Astrocyte of the cerebellum (primary cell): ENCODE measurements around the gene UBQLN1.

Source experiments
- DNase-seq: peaks from one replicate; pipeline ENCODE4 v3.0.0-alpha.2; 2011; ENCODE audit warnings: low read depth
- H3K4me3 ChIP-seq: 2 replicates; pipeline ENCODE4 v1.5.1; 2011; ENCODE audit warnings: mild to moderate bottlenecking, low read depth, low read length, moderate library complexity
- in situ Hi-C: cut with HindIII; loops from 2 replicates; pipeline ENCODE4 v1.10.0; 2017; ENCODE audit warnings: low sequenced_read_pairs
- TF ChIP-seq, protein P1 (sequence below): IDR thresholded peaks from 2 replicates; pipeline ENCODE4 v1.5.1; 2012; ENCODE audit warnings: low read length, low read depth, moderate library complexity, mild to moderate bottlenecking; ENCODE audit errors: missing control alignments

The UBQLN1 gene

DNA sequence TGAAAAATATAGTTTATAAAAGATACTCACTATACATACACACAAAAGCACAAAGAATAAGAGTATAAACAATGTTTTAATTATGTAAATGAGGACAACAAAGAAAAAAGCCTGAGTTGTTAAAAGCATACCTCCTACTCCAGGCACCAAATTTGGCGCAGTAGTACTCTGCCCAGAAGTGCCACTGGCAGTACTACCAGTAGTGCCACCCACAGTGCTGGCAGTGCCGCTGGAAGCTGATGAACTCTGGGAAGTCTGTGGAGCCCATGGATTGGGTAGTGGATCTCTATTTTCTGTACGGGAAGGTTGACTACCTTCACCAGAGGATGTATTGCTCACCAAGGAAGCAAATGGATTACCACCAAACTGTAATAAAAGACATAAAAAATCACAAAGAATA is 30.2 kb downstream of the UBQLN1 start:
- H3K4me3 ChIP-seq, result no peak overlapping the region
- no peak for DNase-seq
- in situ Hi-C loops, result no loop called here
- TF ChIP-seq, protein P1, sequence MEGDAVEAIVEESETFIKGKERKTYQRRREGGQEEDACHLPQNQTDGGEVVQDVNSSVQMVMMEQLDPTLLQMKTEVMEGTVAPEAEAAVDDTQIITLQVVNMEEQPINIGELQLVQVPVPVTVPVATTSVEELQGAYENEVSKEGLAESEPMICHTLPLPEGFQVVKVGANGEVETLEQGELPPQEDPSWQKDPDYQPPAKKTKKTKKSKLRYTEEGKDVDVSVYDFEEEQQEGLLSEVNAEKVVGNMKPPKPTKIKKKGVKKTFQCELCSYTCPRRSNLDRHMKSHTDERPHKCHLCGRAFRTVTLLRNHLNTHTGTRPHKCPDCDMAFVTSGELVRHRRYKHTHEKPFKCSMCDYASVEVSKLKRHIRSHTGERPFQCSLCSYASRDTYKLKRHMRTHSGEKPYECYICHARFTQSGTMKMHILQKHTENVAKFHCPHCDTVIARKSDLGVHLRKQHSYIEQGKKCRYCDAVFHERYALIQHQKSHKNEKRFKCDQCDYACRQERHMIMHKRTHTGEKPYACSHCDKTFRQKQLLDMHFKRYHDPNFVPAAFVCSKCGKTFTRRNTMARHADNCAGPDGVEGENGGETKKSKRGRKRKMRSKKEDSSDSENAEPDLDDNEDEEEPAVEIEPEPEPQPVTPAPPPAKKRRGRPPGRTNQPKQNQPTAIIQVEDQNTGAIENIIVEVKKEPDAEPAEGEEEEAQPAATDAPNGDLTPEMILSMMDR, result no peak

DNA sequence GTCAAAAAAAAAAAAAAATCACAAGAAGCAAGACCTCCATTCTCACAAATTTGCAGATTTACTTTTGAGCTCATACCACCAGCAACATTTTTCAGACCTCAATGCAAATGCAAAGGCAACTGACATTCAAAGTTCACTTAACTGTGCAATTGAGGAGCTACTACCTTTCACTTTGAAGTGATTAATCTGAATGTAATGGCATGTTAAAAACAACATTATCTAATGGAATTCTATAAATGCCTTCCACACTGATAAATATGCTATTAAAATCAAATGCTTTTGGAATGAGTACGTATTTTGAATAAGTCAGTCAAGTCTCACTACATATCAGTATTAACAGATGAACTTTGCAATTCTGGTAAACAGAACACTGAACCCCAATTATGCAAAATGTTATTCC is 32.3 kb downstream of the UBQLN1 start:
- in situ Hi-C loops, result no loop called here

DNA sequence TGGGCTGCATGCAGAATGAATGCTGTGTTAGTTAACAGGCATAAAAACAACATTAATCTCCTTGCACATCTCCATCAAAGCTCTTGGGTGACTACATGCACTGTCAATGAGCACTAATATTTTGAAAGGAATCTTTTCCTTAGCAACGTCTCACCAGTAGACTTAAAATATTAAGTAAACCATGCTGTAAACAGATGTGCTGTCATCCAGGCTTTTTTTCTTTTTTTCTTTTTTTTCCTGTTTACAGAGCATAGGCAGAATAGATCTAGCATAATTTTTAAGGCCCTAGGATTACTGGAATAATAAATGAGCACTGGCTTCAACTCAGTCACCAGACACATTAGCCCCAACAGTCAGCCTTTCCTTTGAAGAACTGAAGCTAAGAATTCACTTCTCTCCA is 36.3 kb downstream of the UBQLN1 start:
- no peak for DNase-seq
- TF ChIP-seq, protein P1, result no peak
- no peak overlapping the region for H3K4me3 ChIP-seq
- in situ Hi-C loops, result no loop called here

More for the DNA sequence above, 32.3 kb downstream of the UBQLN1 start:
- no peak overlapping the region for H3K4me3 ChIP-seq
- TF ChIP-seq, protein P1, result no peak
- DNase-seq, result no peak

DNA sequence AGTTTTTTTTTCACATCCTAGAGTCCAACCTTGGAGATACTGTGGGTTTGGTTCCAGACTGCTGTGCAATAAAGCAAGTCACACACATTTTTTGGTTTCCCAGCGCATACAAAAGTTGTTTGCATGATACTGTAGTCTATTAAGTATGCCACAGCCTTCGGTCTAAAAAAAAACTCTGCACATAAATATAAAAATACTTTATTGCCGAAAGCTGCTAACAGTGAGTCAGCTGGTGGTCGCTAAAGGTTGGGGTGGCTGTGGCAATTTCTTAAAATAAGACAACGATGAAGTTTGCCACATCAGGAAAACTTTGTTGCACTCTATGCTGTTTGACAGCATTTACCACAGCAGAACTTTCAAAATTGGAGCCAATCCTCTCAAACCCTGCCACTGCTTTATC is 37.4 kb downstream of the UBQLN1 start:
- in situ Hi-C loops, result no loop called here
- H3K4me3 ChIP-seq, result no peak overlapping the region
- TF ChIP-seq, protein P1, result no peak
- no peak for DNase-seq

DNA sequence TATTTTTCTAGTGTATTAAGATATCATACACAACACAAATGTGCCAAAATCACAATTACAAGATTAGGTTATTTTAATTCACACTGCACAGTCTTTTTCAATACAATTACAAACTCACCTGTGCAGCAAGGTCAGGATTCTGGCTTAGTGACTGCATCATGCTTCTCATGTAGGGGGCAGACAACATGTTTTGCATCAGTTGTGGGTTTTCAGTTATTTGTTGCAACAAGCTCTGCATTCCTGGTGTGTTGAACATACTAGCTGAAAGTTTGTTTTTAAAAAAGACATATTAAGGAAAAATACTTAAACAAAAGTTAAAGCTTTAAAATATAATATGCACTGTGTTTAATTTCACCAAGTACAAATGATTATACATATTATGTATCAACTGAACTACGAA is 38.7 kb downstream of the UBQLN1 start:
- no peak overlapping the region for H3K4me3 ChIP-seq
- in situ Hi-C loops, result no loop called here
- no peak for DNase-seq
- TF ChIP-seq, protein P1, result no peak

DNA sequence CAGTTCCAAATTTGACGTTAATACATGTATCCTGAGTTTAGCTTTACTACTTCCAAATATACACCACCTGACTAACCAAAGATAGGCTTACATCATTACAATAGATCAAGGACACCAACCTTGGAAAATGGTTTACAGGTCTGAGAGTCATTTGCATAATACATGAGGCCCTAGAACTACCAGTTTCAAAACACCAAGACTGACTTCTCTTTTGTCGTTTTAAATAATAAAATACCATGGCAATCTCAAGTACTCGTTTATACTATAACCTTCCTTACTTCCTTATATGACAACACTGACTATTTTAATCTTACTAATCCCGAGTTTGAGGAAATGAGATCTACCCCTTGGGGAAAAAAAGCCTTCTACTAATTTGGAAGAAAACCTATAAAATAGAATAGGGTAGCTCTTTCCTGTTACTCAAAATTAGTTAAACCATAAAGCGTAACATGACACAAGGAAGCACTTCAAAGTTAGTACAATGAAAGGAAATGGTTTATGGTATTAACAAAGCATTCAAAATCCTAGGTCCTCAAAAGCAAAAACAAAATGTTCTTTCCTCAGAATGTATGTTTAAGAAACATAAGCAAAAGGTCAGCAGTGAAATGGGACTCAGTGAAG is 42.1 kb downstream of the UBQLN1 start:
- H3K4me3 ChIP-seq, result no peak overlapping the region
- DNase-seq, result no peak
- TF ChIP-seq, protein P1, result no peak
- in situ Hi-C loops, result no loop called here

DNA sequence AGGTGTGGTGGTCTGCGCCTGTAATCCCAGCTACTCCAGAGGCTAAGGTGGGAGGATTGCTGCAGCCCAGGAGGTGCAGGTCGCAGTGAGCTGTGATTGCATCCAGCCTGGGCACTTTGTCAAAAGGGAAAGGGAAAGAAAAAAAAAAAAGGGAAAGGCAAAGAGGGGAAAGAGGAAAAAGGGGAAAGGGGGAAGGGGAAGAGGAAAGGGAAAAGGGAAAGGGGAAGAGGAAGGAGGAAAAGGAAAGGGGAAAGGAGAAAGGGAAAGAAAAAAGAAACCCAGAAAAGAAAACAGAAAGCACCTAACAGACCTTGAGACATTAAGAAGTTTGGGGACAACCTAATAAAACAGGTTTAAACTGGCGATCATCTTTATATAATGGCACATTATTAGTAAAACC is 44.8 kb downstream of the UBQLN1 start:
- TF ChIP-seq, protein P1, result no peak
- no peak overlapping the region for H3K4me3 ChIP-seq
- DNase-seq, result no peak
- in situ Hi-C loops, result no loop called here
